Neural progenitor cell (in vitro differentiated cells): ENCODE results near the gene SHROOM3. TPM values are rescaled to one million over a fixed set of nuclear protein-coding genes. Genes with fewer than 3 reads are reported as not detected.

ENCODE experiments used
- DNase-seq: peaks from one replicate; pipeline ENCODE4 v3.0.0-alpha.2; 2016; ENCODE audit warnings: low spot score
- H2AFZ ChIP-seq: fragments of 200-600 bp; sonication (generic); replicated peaks from 2 replicates; pipeline ENCODE4 v1.6.1; 2016; ENCODE audit warnings: antibody characterized with exemption
- H3F3A ChIP-seq: fragments of 200-600 bp; sonication (generic); 2 replicates; pipeline ENCODE4 v1.6.1; 2016; ENCODE audit warnings: antibody characterized with exemption, low read depth
- H3K27ac ChIP-seq: fragments of 200-600 bp; sonication (generic); 2 replicates; pipeline ENCODE4 v1.5.1; 2016; ENCODE audit warnings: mild to moderate bottlenecking
- H3K27me3 ChIP-seq: fragments of 200-600 bp; sonication (generic); 2 replicates; pipeline ENCODE4 v1.6.1; 2016; ENCODE audit warnings: mild to moderate bottlenecking, moderate library complexity
- H3K36me3 ChIP-seq: fragments of 200-600 bp; sonication (generic); 2 replicates; pipeline ENCODE4 v1.5.1; 2016
- H3K4me1 ChIP-seq: fragments of 200-600 bp; sonication (generic); 2 replicates; pipeline ENCODE4 v1.6.1; 2016; ENCODE audit warnings: mixed run types
- H3K4me2 ChIP-seq: fragments of 200-600 bp; sonication (generic); 2 replicates; pipeline ENCODE4 v1.6.1; 2016
- H3K4me3 ChIP-seq: fragments of 200-600 bp; sonication (generic); 2 replicates; pipeline ENCODE4 v1.5.1; 2016
- H3K79me2 ChIP-seq: fragments of 200-600 bp; sonication (generic); 2 replicates; pipeline ENCODE4 v1.6.1; 2016; ENCODE audit warnings: low read depth
- H3K9ac ChIP-seq: fragments of 200-600 bp; sonication (generic); 2 replicates; pipeline ENCODE4 v1.6.1; 2016
- H3K9me3 ChIP-seq: fragments of 200-600 bp; sonication (generic); 2 replicates; pipeline ENCODE4 v1.5.1; 2016; ENCODE audit warnings: low read depth
- H4K20me1 ChIP-seq: fragments of 200-600 bp; sonication (generic); 2 replicates; pipeline ENCODE4 v1.6.1; 2016; ENCODE audit warnings: low read depth
- H3K27ac Mint-ChIP-seq: 3 replicates; pipeline ENCODE4 v1.8.0; 2021; ENCODE audit warnings: mixed read lengths
- H3K27me3 Mint-ChIP-seq: 2 replicates; pipeline ENCODE4 v1.8.0; 2022; ENCODE audit warnings: low read depth, mild to moderate bottlenecking, inconsistent platforms, moderate library complexity, mixed read lengths; ENCODE audit not compliant: insufficient read depth
- H3K36me3 Mint-ChIP-seq: 3 replicates; pipeline ENCODE4 v1.8.0; 2021; ENCODE audit warnings: mixed read lengths
- H3K4me1 Mint-ChIP-seq: 3 replicates; pipeline ENCODE4 v1.8.0; 2021; ENCODE audit warnings: mixed read lengths
- H3K4me3 Mint-ChIP-seq: 3 replicates; pipeline ENCODE4 v1.8.0; 2021; ENCODE audit warnings: mild to moderate bottlenecking, moderate library complexity, mixed read lengths
- H3K9me3 Mint-ChIP-seq: 3 replicates; pipeline ENCODE4 v1.8.0; 2020; ENCODE audit warnings: mixed read lengths
- CTCF ChIP-seq: fragments of 200-600 bp; sonication (generic); IDR thresholded peaks from 2 replicates; pipeline ENCODE4 v1.5.1; 2017; ENCODE audit warnings: antibody characterized with exemption, mild to moderate bottlenecking
- EZH2 ChIP-seq: fragments of 200-600 bp; sonication (generic); IDR thresholded peaks from 2 replicates; pipeline ENCODE4 v1.6.1; 2017; ENCODE audit warnings: antibody characterized with exemption, mild to moderate bottlenecking, moderate library complexity
- EZH2phosphoT487 ChIP-seq: fragments of 200-600 bp; sonication (generic); IDR thresholded peaks from 2 replicates; pipeline ENCODE4 v1.6.1; 2017; ENCODE audit warnings: antibody characterized with exemption
- total RNA-seq: library from RNA; depleted of rRNA; stranded (reverse); fragments of >200 nt; gene quantifications from 2 replicates; pipeline ENCODE4 v1.2.3, GENCODE V29; 2015; ENCODE audit warnings: low replicate concordance

Gene SHROOM3
- total RNA-seq, 1 donor from 2014 or later, result 36.6 TPM

- Mint-ChIP-seq H3K4me3 (no peak overlapping the region), H3K36me3 (peaks cover 19% of the 10 kb centered on the region), H3K4me1 (no peaks in the 10 kb centered on the region)
Observed at GRCh38 chr4:76791479-76791878, 356.4 kb downstream of the SHROOM3 start.

GRCh38 chr4:76792418-76792817, 357.4 kb downstream of the SHROOM3 start:
- peaks cover 18% of the 10 kb centered on the region for H3K36me3 Mint-ChIP-seq
- peaks cover 8% of the 10 kb centered on the region for H3K9me3 ChIP-seq
- H3K9me3 Mint-ChIP-seq, result peaks cover 25% of the 10 kb centered on the region
- no peak overlapping the region for H3K27ac ChIP-seq
- H3K4me3 ChIP-seq, result no peak overlapping the region
- no peaks in the 10 kb centered on the region for H3K36me3 ChIP-seq
- DNase-seq, result no peak
- peaks cover 5% of the 10 kb centered on the region for H3K27me3 Mint-ChIP-seq
- H3K9ac ChIP-seq, result no peak overlapping the region
- H3F3A ChIP-seq, result no peaks in the 10 kb centered on the region
- no peaks in the 10 kb centered on the region for H4K20me1 ChIP-seq
- H3K27ac Mint-ChIP-seq, result no peak overlapping the region
- no peak overlapping the region for H2AFZ ChIP-seq
- H3K4me3 Mint-ChIP-seq, result no peak overlapping the region
- no peaks in the 10 kb centered on the region for H3K4me1 ChIP-seq
- no peaks in the 10 kb centered on the region for H3K4me1 Mint-ChIP-seq
- H3K4me2 ChIP-seq, result no peak overlapping the region
- H3K27me3 ChIP-seq, result no peaks in the 10 kb centered on the region
- TF ChIP-seq EZH2phosphoT487 (no peak), CTCF (no peak), EZH2 (no peak)
- no peaks in the 10 kb centered on the region for H3K79me2 ChIP-seq

More at GRCh38 chr4:76791479-76791878, 356.4 kb downstream of the SHROOM3 start:
- no peak for DNase-seq
- H3K9ac ChIP-seq, result no peak overlapping the region
- no peak overlapping the region for H3K27ac Mint-ChIP-seq
- H2AFZ ChIP-seq, result no peak overlapping the region
- peaks cover 26% of the 10 kb centered on the region for H3K9me3 Mint-ChIP-seq
- H3K36me3 ChIP-seq, result no peaks in the 10 kb centered on the region
- no peaks in the 10 kb centered on the region for H3K27me3 ChIP-seq
- H3K4me1 ChIP-seq, result no peaks in the 10 kb centered on the region
- no peak overlapping the region for H3K27ac ChIP-seq
- H3F3A ChIP-seq, result no peaks in the 10 kb centered on the region
- H3K4me2 ChIP-seq, result no peak overlapping the region
- peaks cover 5% of the 10 kb centered on the region for H3K27me3 Mint-ChIP-seq
- H3K9me3 ChIP-seq, result peaks cover 8% of the 10 kb centered on the region
- TF ChIP-seq EZH2, result no peak
- no peak for TF ChIP-seq EZH2phosphoT487
- no peak for TF ChIP-seq CTCF
- no peaks in the 10 kb centered on the region for H3K79me2 ChIP-seq
- no peaks in the 10 kb centered on the region for H4K20me1 ChIP-seq
- no peak overlapping the region for H3K4me3 ChIP-seq

GRCh38 chr4:76795243-76795642, 360.2 kb downstream of the SHROOM3 start:
- H3K27ac ChIP-seq, result no peak overlapping the region
- no peak overlapping the region for H3K9ac ChIP-seq
- H3K27ac Mint-ChIP-seq, result no peak overlapping the region
- H3K27me3 ChIP-seq, result no peaks in the 10 kb centered on the region
- H3K4me3 ChIP-seq, result no peak overlapping the region
- H3K4me3 Mint-ChIP-seq, result no peak overlapping the region
- no peaks in the 10 kb centered on the region for H3K79me2 ChIP-seq
- H3K36me3 ChIP-seq, result no peaks in the 10 kb centered on the region
- H3K9me3 Mint-ChIP-seq, result peaks cover 8% of the 10 kb centered on the region
- no peak overlapping the region for H2AFZ ChIP-seq
- H3K4me2 ChIP-seq, result no peak overlapping the region
- no peaks in the 10 kb centered on the region for H3F3A ChIP-seq
- no peaks in the 10 kb centered on the region for H3K27me3 Mint-ChIP-seq
- no peaks in the 10 kb centered on the region for H4K20me1 ChIP-seq
- H3K4me1 Mint-ChIP-seq, result no peaks in the 10 kb centered on the region
- TF ChIP-seq EZH2phosphoT487 (no peak), EZH2 (no peak), CTCF (no peak)
- H3K4me1 ChIP-seq, result no peaks in the 10 kb centered on the region
- DNase-seq, result no peak
- H3K9me3 ChIP-seq, result no peaks in the 10 kb centered on the region
- peaks cover 2% of the 10 kb centered on the region for H3K36me3 Mint-ChIP-seq
